BJ (cell line): ENCODE data around the gene ORAI1. TPM values are rescaled to one million over a fixed set of nuclear protein-coding genes. Genes with fewer than 3 reads are reported as not detected.

Source experiments
- CTCF ChIA-PET: fragments of 350-600 bp; formaldehyde crosslinking; extraction: SDS; loops from one replicate; lab custom pipeline; 2021; ENCODE audit warnings: antibody characterized with exemption, inconsistent platforms; lab: Yijun Ruan, JAX
- POLR2A ChIA-PET: fragments of 300-600 bp; sonication (Branson Sonifier 250); formaldehyde crosslinking; extraction: SDS; loops from one replicate; lab custom pipeline; 2021; ENCODE audit warnings: antibody characterized with exemption; lab: Charles Lee
- DNase-seq: peaks from one replicate; pipeline ENCODE4 v3.0.0-alpha.2; 2011; ENCODE audit warnings: low read depth
- H3K27me3 ChIP-seq: 2 replicates; pipeline ENCODE4 v1.6.0; 2011; ENCODE audit warnings: low read length; ENCODE audit not compliant: control insufficient read depth, insufficient read depth
- H3K36me3 ChIP-seq: 2 replicates; pipeline ENCODE4 v1.5.1; 2011; ENCODE audit warnings: low read length; ENCODE audit not compliant: control insufficient read depth, insufficient read depth
- H3K4me3 ChIP-seq: 2 replicates; pipeline ENCODE4 v1.5.1; 2011; ENCODE audit warnings: low read depth, mild to moderate bottlenecking, control low read depth, low read length
- polyA plus RNA-seq: library from polyadenylated mRNA; depleted of rRNA; stranded (reverse); fragments of >200 nt; gene quantifications from 2 replicates; pipeline ENCODE4 v1.2.3, GENCODE V29; 2011; rRNA removed
- small RNA-seq: library from RNA; depleted of rRNA; stranded (forward); fragments of <200 nt; gene quantifications from one replicate; pipeline ENCODE3, GENCODE V24; 2012; ENCODE audit warnings: low replicate concordance, low read depth; ENCODE audit not compliant: insufficient read length
- TF ChIP-seq, protein P1 (sequence below): IDR thresholded peaks from 2 replicates; pipeline ENCODE4 v1.5.1; 2011; ENCODE audit warnings: low read depth, mild to moderate bottlenecking, control low read depth, inconsistent platforms, low read length, moderate library complexity; ENCODE audit not compliant: insufficient read depth

Gene ORAI1
- polyA plus RNA-seq, 1 experiment = 28.3 TPM

DNA sequence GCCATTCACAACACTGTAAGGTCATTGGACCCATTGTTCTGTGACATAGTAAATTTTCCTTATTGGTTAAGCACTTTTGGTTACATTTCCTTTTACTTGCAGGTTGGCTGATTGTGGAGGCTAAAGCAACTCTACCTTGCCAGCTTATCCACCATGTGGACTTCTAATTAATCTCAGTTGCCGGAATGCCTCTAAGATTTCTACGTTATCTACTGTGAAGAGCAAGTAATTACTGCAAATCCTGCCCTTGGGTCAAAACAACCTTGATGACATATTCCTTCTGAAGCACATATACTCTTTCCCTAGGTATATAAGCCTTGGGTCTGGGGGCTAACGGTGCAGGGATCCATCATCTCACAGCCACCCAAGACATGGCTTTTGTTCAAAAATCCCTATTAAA, 62.6 kb downstream of the ORAI1 start:
- no peak overlapping the region for H3K4me3 ChIP-seq
- no peaks in the 10 kb centered on the region for H3K36me3 ChIP-seq
- no peaks in the 10 kb centered on the region for H3K27me3 ChIP-seq
- ChIA-PET POLR2A (interaction anchor here (0.5 kb wide), 1 partner anchor 23 kb away, joined by 3 read pairs; no protein-coding TSS in a partner anchor), CTCF (interaction anchor here (0.5 to 4.8 kb wide), 8 partner anchors 12 to 642 kb away, joined by 3 to 46 read pairs (median 3); partner anchors contain the start of gene RHOF)
- no peak for DNase-seq
- TF ChIP-seq, protein P1, sequence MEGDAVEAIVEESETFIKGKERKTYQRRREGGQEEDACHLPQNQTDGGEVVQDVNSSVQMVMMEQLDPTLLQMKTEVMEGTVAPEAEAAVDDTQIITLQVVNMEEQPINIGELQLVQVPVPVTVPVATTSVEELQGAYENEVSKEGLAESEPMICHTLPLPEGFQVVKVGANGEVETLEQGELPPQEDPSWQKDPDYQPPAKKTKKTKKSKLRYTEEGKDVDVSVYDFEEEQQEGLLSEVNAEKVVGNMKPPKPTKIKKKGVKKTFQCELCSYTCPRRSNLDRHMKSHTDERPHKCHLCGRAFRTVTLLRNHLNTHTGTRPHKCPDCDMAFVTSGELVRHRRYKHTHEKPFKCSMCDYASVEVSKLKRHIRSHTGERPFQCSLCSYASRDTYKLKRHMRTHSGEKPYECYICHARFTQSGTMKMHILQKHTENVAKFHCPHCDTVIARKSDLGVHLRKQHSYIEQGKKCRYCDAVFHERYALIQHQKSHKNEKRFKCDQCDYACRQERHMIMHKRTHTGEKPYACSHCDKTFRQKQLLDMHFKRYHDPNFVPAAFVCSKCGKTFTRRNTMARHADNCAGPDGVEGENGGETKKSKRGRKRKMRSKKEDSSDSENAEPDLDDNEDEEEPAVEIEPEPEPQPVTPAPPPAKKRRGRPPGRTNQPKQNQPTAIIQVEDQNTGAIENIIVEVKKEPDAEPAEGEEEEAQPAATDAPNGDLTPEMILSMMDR = no peak

DNA sequence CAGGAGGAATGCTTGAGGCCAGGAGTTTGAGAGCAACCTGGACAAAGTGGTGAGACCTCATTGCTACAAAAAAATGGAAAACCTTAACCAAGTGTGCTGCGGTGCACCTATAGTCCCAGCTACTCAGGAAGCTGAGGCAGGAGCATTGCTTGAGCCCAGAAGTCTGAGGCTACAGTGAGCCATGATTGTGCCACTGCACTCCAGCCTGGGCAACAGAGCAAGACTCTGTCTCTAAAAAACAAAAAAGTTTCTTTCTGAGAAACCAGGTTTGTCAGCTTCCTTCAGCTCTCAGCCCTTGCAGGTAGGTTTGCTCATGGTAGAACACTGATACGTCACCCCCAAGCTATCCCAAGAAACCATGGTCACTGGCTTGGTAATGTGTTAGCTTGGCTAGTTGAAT, 63.1 kb downstream of the ORAI1 start:
- Histone ChIP-seq H3K4me3 (no peak overlapping the region), H3K27me3 (no peaks in the 10 kb centered on the region), H3K36me3 (no peaks in the 10 kb centered on the region)
- POLR2A ChIA-PET = interaction anchor here (0.5 kb wide), 1 partner anchor 22 kb away, joined by 3 read pairs; no protein-coding TSS in a partner anchor
- TF ChIP-seq, protein P1 = no peak
- no peak for DNase-seq
- CTCF ChIA-PET = interaction anchor here (0.5 to 4.8 kb wide), 7 partner anchors 12 to 392 kb away, joined by 3 to 46 read pairs (median 3); partner anchors contain the start of gene RHOF

Small RNAs within 50 kb of the gene (small RNA-seq; reads per million reads assigned to genes)
- not detected for gene RNU6-1004P

Other genes starting within 250 kb of the ORAI1 start
- gene RNF34, start 226.4 kb upstream of the ORAI1 start, polyA plus RNA-seq = 51.0 and 80.3 TPM in 2 replicates
- gene KDM2B, start 45.5 kb upstream of the ORAI1 start, polyA plus RNA-seq = 7.9 and 15.0 TPM in 2 replicates
- gene MORN3, start 43.1 kb downstream of the ORAI1 start, polyA plus RNA-seq = 0.28 and 0.39 TPM in 2 replicates
- 7.3 and 11.4 TPM in 2 replicates for gene TMEM120B, start 86.2 kb downstream of the ORAI1 start, polyA plus RNA-seq
- gene RHOF, start 167.2 kb downstream of the ORAI1 start, polyA plus RNA-seq = 2.7 and 3.0 TPM in 2 replicates
- 0.85 and 0.89 TPM in 2 replicates for gene SETD1B, start 177.5 kb downstream of the ORAI1 start, polyA plus RNA-seq
- 0.05 TPM in 1 of 2 replicates, not detected in the other for gene HPD, start 232.3 kb downstream of the ORAI1 start, polyA plus RNA-seq